ENCODE data around the gene LYPD6B.

The LYPD6B gene

DNA sequence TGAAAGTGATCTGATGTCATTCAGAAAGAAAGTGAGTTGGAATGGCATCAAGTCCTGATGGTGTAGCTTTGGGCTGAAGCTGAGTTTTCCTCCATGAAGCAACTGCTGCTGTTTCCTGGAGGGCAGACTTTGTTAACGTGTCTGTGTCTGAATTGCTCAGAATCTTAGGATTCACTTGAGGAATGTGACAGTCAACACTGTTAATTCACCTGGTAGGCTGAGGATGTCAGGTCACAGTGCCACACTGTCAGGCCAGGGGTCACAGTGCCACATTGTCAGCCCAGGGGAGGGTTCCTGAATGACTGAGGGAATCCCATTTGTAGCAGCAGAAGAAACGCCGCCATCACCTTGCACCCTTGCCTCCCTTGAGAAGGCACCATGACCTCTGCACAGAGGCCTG lies 39.4 kb downstream of the LYPD6B start:
- Histone ChIP-seq H3K9me3 (no peaks in the 10 kb centered on the region), H3K27me3 (no peaks in the 10 kb centered on the region), H3K4me3 (ENCODE audit: low read depth, low read length) (no peak overlapping the region), H3K4me1 (no peaks in the 10 kb centered on the region), H3K36me3 (no peaks in the 10 kb centered on the region)
- TF ChIP-seq, protein P1, sequence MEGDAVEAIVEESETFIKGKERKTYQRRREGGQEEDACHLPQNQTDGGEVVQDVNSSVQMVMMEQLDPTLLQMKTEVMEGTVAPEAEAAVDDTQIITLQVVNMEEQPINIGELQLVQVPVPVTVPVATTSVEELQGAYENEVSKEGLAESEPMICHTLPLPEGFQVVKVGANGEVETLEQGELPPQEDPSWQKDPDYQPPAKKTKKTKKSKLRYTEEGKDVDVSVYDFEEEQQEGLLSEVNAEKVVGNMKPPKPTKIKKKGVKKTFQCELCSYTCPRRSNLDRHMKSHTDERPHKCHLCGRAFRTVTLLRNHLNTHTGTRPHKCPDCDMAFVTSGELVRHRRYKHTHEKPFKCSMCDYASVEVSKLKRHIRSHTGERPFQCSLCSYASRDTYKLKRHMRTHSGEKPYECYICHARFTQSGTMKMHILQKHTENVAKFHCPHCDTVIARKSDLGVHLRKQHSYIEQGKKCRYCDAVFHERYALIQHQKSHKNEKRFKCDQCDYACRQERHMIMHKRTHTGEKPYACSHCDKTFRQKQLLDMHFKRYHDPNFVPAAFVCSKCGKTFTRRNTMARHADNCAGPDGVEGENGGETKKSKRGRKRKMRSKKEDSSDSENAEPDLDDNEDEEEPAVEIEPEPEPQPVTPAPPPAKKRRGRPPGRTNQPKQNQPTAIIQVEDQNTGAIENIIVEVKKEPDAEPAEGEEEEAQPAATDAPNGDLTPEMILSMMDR (IDR thresholded peaks at IDR 0.05; ENCODE audit: low read depth, low read length): no peak
- DNase-seq: no peak

DNA sequence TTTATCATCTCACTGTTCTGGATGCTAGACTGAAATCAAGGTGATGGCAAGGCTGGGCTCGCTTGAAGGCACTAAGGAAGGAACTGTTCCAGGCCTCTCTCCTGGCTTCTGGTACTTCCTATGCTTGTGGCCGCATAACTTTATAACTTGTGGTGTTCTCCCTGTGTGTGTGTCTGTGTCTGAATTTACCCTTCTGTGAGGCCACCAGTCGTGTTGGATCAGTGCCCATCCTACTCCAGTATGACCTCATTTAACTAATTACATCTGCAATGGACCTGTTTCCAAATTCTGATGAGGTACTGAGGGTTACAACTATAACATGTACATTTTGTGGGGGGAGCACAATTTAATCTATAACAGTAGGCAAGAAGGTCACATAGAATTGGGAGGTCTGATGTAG lies 41.6 kb downstream of the LYPD6B start:
- Histone ChIP-seq H3K27me3 (no peaks in the 10 kb centered on the region), H3K36me3 (no peaks in the 10 kb centered on the region), H3K9me3 (no peaks in the 10 kb centered on the region), H3K4me1 (no peaks in the 10 kb centered on the region), H3K4me3 (ENCODE audit: low read depth, low read length) (no peak overlapping the region)
- no peak for DNase-seq
- TF ChIP-seq, protein P1 (IDR thresholded peaks at IDR 0.05; ENCODE audit: low read depth, low read length): no peak

DNA sequence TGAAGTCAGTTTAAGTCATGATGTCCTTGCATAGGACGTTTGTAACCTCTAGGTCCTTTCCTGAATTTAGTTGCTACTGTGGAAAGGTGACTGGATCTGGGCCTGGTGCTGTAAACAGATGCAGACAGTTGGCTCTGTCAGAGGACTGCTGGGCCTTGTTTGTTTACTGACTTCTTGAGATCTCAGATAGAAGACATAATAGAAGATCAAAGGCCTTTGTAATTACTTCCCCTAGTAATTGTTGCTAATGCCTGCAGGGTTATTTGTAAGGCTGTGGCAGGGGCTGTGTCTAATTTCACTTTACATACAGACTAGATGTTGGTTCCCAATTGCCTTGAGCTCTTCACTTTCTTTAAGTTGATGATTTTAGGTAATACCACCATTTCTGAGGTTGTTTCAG lies 42.5 kb downstream of the LYPD6B start:
- DNase-seq: no peak
- TF ChIP-seq, protein P1 (IDR thresholded peaks at IDR 0.05; ENCODE audit: low read depth, low read length): no peak
- H3K36me3 ChIP-seq: no peaks in the 10 kb centered on the region
- no peaks in the 10 kb centered on the region for H3K27me3 ChIP-seq
- H3K9me3 ChIP-seq: no peaks in the 10 kb centered on the region
- H3K4me1 ChIP-seq: no peaks in the 10 kb centered on the region
- H3K4me3 ChIP-seq (ENCODE audit: low read depth, low read length): no peak overlapping the region

DNA sequence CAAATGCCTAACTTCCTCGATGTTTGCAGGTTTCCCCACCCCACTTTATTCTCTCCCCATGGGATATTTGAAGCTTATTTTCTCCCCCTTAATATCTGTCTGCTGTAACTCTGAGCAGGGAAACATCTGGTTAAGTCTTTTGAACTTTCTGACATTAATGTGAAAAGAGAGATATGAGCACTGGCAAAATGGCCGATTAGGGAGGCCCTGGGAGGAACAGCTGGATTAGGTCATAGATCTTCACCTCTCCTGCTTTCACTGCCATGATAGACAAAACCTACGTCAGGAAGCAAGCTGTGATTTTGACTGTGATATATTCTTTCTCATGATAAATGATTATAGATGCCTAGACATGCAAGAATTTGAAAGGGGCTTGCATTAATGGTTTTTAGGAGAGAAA lies 43.6 kb downstream of the LYPD6B start:
- H3K36me3 ChIP-seq: no peaks in the 10 kb centered on the region
- H3K9me3 ChIP-seq: no peaks in the 10 kb centered on the region
- H3K4me3 ChIP-seq (ENCODE audit: low read depth, low read length): no peak overlapping the region
- H3K27me3 ChIP-seq: no peaks in the 10 kb centered on the region
- TF ChIP-seq, protein P1 (IDR thresholded peaks at IDR 0.05; ENCODE audit: low read depth, low read length): no peak
- no peaks in the 10 kb centered on the region for H3K4me1 ChIP-seq
- DNase-seq: no peak

DNA sequence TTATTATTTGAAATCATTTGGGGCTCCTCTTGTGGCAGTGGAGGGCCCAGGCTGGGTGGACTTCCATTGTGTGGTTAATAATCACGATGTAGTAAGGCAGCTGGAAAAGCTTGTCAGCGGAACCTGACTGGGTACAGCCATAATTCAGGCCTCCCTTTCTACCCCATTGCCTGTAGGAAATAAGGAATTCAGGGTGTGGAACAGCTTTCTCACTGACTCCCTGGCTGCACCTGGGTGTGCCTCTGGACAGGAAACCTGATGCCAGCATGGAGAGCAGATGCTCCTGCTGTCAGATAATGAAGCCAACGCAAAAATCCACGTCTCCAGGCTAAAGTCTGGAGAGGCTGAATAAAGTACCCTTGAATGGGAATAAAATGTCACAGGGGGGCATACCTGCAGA lies 44.2 kb downstream of the LYPD6B start:
- H3K36me3 ChIP-seq: no peaks in the 10 kb centered on the region
- no peaks in the 10 kb centered on the region for H3K27me3 ChIP-seq
- H3K4me3 ChIP-seq (ENCODE audit: low read depth, low read length): no peak overlapping the region
- TF ChIP-seq, protein P1 (IDR thresholded peaks at IDR 0.05; ENCODE audit: low read depth, low read length): no peak
- H3K9me3 ChIP-seq: no peaks in the 10 kb centered on the region
- DNase-seq: no peak
- no peaks in the 10 kb centered on the region for H3K4me1 ChIP-seq

DNA sequence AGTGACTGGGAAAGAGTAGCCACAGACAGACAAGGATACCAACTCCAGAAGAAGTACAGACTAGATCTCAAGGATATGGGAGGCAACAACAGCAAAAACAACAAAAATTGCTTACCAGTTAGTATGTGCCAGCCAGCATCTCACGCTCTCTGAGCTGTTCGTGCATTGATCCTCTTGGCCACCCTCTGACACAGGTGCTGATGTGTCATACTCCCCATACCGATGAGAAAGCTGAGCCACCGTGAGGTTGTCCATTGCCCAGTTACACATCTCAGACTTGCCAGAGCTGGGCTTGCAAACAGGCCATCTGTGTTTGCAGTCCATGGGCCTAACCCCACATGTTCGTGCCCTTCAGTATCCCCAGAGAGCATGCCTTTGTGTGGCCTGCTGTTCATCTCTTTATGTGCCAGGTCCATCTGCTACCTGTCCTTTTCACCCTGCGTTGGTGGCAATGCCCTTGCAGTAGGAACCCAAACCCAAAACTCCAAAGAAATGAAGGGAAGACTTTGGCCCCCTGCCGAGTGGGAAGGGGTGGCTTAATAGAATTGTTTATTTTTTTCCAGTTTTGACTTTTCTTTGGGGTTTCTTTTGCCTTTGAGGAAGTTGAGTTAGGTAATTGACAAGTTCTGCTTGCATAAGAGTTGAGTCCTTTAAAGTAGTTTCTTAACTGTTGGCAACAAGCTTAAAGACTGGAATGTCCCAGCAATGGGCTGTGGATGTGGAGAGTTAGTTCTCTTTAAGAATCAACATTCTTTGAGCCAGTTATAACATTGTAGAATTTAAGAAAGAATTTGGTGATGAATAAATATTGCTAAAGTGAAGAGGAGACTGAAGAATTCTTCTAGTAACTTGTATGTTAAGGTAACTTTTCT lies 46.7 kb downstream of the LYPD6B start:
- no peak for DNase-seq
- no peaks in the 10 kb centered on the region for H3K4me1 ChIP-seq
- TF ChIP-seq, protein P1 (IDR thresholded peaks at IDR 0.05; ENCODE audit: low read depth, low read length): no peak
- H3K27me3 ChIP-seq: no peaks in the 10 kb centered on the region
- H3K4me3 ChIP-seq (ENCODE audit: low read depth, low read length): no peak overlapping the region
- H3K36me3 ChIP-seq: no peaks in the 10 kb centered on the region
- no peaks in the 10 kb centered on the region for H3K9me3 ChIP-seq

Data from BE2C (cell line).